Gastrocnemius medialis (tissue), 4 donors: ENCODE data around the gene CCNI2. TPM values are rescaled to one million over a fixed set of nuclear protein-coding genes. Genes with fewer than 3 reads are reported as not detected.

Experiments
- ATAC-seq, 2 donors: fragments of 150-250 bp; one replicate each; pipeline ENCODE4 v1.9.1; 2016
- DNase-seq, 2 donors: peaks; one replicate each; pipeline ENCODE4 v3.0.0-alpha.2; 2019
- H3K27ac ChIP-seq, 4 donors: fragments of 200-600 bp; sonication (generic); 1 replicate in 1 of 4; 2 replicates in 3 of 4; pipeline ENCODE4 v1.5.1; 2016 to 2018; ENCODE audit warnings: mild to moderate bottlenecking in 2 of 4, moderate library complexity in 1 of 4
- H3K27me3 ChIP-seq, 3 donors: fragments of 200-600 bp; sonication (generic) in 2 of 3; 1 replicate in 1 of 3; 2 replicates in 2 of 3; pipeline versions ENCODE4 v1.5.1 to v1.6.0; 2016 to 2019; ENCODE audit warnings: mild to moderate bottlenecking in 1 of 3, moderate library complexity in 1 of 3
- H3K36me3 ChIP-seq, 2 donors: fragments of 200-600 bp; sonication (generic) in 1 of 2; one replicate each; pipeline ENCODE4 v1.5.1; 2017 to 2018
- H3K4me1 ChIP-seq, 2 donors: fragments of 200-600 bp; sonication (generic) in 1 of 2; one replicate each; pipeline ENCODE4 v1.5.1; 2016 to 2017; ENCODE audit warnings: mild to moderate bottlenecking in 2 of 2
- H3K4me3 ChIP-seq, 4 donors: fragments of 200-600 bp; sonication (generic) in 3 of 4; 1 replicate in 1 of 4; 2 replicates in 3 of 4; pipeline ENCODE4 v1.5.1; 2016 to 2019; ENCODE audit warnings: mild to moderate bottlenecking in 2 of 4
- H3K9me3 ChIP-seq, 3 donors: fragments of 200-600 bp; sonication (generic) in 2 of 3; 1 replicate in 1 of 3; 2 replicates in 2 of 3; pipeline ENCODE4 v1.5.1; 2016 to 2019
- CTCF ChIP-seq, 5 experiments: fragments of 450-650 bp in 3 of 5; fragments of 200-600 bp in 2 of 5; sonication (generic) in 2 of 5; IDR thresholded peaks in 4 of 5; conservative IDR thresholded peaks in 1 of 5; 1 replicate in 4 of 5; 2 replicates in 1 of 5; pipeline ENCODE4 v1.5.1; 2016 to 2019; ENCODE audit warnings: antibody characterized with exemption in 5 of 5, mild to moderate bottlenecking in 3 of 5, moderate library complexity in 3 of 5
- POLR2A ChIP-seq, 2 donors: fragments of 450-650 bp; IDR thresholded peaks; one replicate each; pipeline ENCODE4 v1.6.1; 2017; ENCODE audit warnings: antibody characterized with exemption in 2 of 2, mild to moderate bottlenecking in 2 of 2, moderate library complexity in 2 of 2
- in situ Hi-C, 4 donors: fragments of 200-750 bp; cut with MboI; loops; one replicate each; pipeline versions ENCODE4 v1.15.0 to v1.8.0; 2017; ENCODE audit warnings: low sequenced_read_pairs in 4 of 4
- intact Hi-C: fragments of 100-400 bp; cut with DNase I; formaldehyde crosslinking; loops from one replicate; pipeline ENCODE4 v1.15.1; 2023; ENCODE audit warnings: low total_unique reads
- total RNA-seq, 4 donors: library from RNA; depleted of rRNA; stranded (reverse); fragments of >200 nt; gene quantifications; one replicate each; pipeline versions ENCODE4 v1.1.0 to v1.2.3, GENCODE V29; 2016

Gene CCNI2
- total RNA-seq, 4 donors from 2014 or later, result not detected

GRCh38 chr5:132759114-132760048 is 12.2 kb downstream of the CCNI2 start:
- TF ChIP-seq POLR2A (IDR thresholded peaks at IDR 0.05) (no peak), CTCF (IDR thresholded peaks at IDR 0.05 in 4 of 5, conservative IDR thresholded peaks at IDR 0.05 in 1 of 5) (no peak)
- DNase-seq (no peak), ATAC-seq (no peak)
- Histone ChIP-seq H3K36me3 (peaks cover 0 to 12% of the 10 kb centered on the region in 2 donors), H3K27ac (no peak overlapping the region), H3K4me1 (no peaks in the 10 kb centered on the region), H3K27me3 (no peaks in the 10 kb centered on the region), H3K9me3 (no peaks in the 10 kb centered on the region), H3K4me3 (no peak overlapping the region)
- in situ Hi-C loops, result no loop called here
- intact Hi-C loops, result no loop called here

- DNase-seq (no peak), ATAC-seq (no peak)
- TF ChIP-seq POLR2A (IDR thresholded peaks at IDR 0.05) (no peak), CTCF (IDR thresholded peaks at IDR 0.05 in 4 of 5, conservative IDR thresholded peaks at IDR 0.05 in 1 of 5) (no peak)
- intact Hi-C loops, result no loop called here
- H3K36me3 ChIP-seq, result peaks cover 0 to 19% of the 10 kb centered on the region in 2 donors
- no peak overlapping the region for H3K4me3 ChIP-seq
- H3K9me3 ChIP-seq, result no peaks in the 10 kb centered on the region
- no peaks in the 10 kb centered on the region for H3K27me3 ChIP-seq
- H3K27ac ChIP-seq, result no peak overlapping the region
- in situ Hi-C loops, result no loop called here
- H3K4me1 ChIP-seq, result no peaks in the 10 kb centered on the region
Observed at GRCh38 chr5:132760049-132760420, 12.8 kb downstream of the CCNI2 start.

GRCh38 chr5:132760601-132761317 is 13.5 kb downstream of the CCNI2 start:
- intact Hi-C loops, result no loop called here
- H3K4me1 ChIP-seq, result no peaks in the 10 kb centered on the region
- no peak overlapping the region for H3K4me3 ChIP-seq
- no peak overlapping the region for H3K27ac ChIP-seq
- DNase-seq, result no peak
- no peaks in the 10 kb centered on the region for H3K9me3 ChIP-seq
- in situ Hi-C loops, result no loop called here
- ATAC-seq, result no peak
- peaks cover 0 to 19% of the 10 kb centered on the region in 2 donors for H3K36me3 ChIP-seq
- H3K27me3 ChIP-seq, result no peaks in the 10 kb centered on the region
- no peak for TF ChIP-seq CTCF (IDR thresholded peaks at IDR 0.05 in 4 of 5, conservative IDR thresholded peaks at IDR 0.05 in 1 of 5)
- TF ChIP-seq POLR2A (IDR thresholded peaks at IDR 0.05), result no peak

GRCh38 chr5:132761321-132762240 is 14.4 kb downstream of the CCNI2 start:
- H3K27ac ChIP-seq, result no peak overlapping the region
- no peaks in the 10 kb centered on the region for H3K4me1 ChIP-seq
- no peaks in the 10 kb centered on the region for H3K27me3 ChIP-seq
- ATAC-seq (no peak), DNase-seq (no peak)
- peaks cover 0 to 19% of the 10 kb centered on the region in 2 donors for H3K36me3 ChIP-seq
- H3K9me3 ChIP-seq, result no peaks in the 10 kb centered on the region
- intact Hi-C loops (no loop called here), in situ Hi-C loops (no loop called here)
- H3K4me3 ChIP-seq, result no peak overlapping the region
- no peak for TF ChIP-seq POLR2A (IDR thresholded peaks at IDR 0.05)
- no peak for TF ChIP-seq CTCF (IDR thresholded peaks at IDR 0.05 in 4 of 5, conservative IDR thresholded peaks at IDR 0.05 in 1 of 5)
